Measurements from ENCODE around the gene RET. TPM values are rescaled to one million over a fixed set of nuclear protein-coding genes. Genes with fewer than 3 reads are reported as not detected.

The RET gene
- total RNA-seq, 1 experiment from 2014 or later, result 81.1 TPM

DNA sequence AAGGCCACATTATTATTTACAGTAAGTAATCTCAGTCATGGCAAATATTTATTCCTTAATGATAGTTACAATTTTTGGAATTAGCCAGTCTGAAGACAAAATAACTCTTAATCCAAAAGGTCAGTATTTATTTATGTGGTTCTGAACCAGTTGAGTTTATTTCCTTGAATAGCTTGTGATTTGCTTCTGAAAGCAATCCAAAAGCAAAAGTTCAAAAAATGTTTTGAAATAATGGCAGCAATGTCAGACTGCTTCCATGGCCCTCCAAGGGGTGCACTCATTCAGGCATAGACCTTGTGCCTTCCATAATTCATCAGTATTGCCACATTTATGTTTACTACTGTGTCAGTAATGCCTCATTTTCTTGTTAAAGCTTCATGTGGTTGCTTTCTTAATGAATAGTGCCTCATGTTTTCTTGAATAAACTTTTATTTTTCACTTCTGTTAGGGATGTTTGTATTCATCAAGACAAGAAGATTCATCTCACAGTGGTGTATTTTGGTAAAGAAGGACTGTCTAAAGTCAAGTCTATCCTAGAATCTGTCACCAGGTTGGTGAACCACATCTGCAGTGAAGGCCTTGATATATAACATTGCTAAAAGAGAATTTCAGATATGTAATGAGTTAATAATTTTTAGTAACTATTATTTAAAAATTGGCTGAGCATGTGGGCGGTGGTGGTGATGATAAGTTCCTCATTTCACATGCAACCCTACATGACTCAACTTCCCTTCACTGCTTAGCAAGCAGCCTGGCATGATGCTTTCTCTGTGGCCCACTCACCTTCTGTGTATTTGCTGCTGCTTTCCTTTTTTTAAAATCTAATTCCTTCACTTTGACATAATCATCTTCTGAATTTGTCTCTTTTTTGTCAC is 83.4 kb downstream of the RET start:
- ChIA-PET POLR2A (no interaction called here), CTCF (no interaction called here)
- TF ChIP-seq TCF7L2 (IDR thresholded peaks at IDR 0.05; ENCODE audit: low read depth, low read length) (no peak), POLR2AphosphoS5 (IDR thresholded peaks at IDR 0.05; ENCODE audit: low read depth, low read length) (no peak), SIN3A (IDR thresholded peaks at IDR 0.05; ENCODE audit: borderline replicate concordance, insufficient read depth, low read depth, low read length) (no peak)
- TF ChIP-seq, protein P1, sequence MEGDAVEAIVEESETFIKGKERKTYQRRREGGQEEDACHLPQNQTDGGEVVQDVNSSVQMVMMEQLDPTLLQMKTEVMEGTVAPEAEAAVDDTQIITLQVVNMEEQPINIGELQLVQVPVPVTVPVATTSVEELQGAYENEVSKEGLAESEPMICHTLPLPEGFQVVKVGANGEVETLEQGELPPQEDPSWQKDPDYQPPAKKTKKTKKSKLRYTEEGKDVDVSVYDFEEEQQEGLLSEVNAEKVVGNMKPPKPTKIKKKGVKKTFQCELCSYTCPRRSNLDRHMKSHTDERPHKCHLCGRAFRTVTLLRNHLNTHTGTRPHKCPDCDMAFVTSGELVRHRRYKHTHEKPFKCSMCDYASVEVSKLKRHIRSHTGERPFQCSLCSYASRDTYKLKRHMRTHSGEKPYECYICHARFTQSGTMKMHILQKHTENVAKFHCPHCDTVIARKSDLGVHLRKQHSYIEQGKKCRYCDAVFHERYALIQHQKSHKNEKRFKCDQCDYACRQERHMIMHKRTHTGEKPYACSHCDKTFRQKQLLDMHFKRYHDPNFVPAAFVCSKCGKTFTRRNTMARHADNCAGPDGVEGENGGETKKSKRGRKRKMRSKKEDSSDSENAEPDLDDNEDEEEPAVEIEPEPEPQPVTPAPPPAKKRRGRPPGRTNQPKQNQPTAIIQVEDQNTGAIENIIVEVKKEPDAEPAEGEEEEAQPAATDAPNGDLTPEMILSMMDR (IDR thresholded peaks at IDR 0.05), result no peak
- TF ChIP-seq, protein P2, sequence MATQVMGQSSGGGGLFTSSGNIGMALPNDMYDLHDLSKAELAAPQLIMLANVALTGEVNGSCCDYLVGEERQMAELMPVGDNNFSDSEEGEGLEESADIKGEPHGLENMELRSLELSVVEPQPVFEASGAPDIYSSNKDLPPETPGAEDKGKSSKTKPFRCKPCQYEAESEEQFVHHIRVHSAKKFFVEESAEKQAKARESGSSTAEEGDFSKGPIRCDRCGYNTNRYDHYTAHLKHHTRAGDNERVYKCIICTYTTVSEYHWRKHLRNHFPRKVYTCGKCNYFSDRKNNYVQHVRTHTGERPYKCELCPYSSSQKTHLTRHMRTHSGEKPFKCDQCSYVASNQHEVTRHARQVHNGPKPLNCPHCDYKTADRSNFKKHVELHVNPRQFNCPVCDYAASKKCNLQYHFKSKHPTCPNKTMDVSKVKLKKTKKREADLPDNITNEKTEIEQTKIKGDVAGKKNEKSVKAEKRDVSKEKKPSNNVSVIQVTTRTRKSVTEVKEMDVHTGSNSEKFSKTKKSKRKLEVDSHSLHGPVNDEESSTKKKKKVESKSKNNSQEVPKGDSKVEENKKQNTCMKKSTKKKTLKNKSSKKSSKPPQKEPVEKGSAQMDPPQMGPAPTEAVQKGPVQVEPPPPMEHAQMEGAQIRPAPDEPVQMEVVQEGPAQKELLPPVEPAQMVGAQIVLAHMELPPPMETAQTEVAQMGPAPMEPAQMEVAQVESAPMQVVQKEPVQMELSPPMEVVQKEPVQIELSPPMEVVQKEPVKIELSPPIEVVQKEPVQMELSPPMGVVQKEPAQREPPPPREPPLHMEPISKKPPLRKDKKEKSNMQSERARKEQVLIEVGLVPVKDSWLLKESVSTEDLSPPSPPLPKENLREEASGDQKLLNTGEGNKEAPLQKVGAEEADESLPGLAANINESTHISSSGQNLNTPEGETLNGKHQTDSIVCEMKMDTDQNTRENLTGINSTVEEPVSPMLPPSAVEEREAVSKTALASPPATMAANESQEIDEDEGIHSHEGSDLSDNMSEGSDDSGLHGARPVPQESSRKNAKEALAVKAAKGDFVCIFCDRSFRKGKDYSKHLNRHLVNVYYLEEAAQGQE (IDR thresholded peaks at IDR 0.05; ENCODE audit: insufficient read depth in 1 of 2, low read depth in 2 of 2, low read length in 1 of 2), result no peak
- no peaks in the 10 kb centered on the region for H3K9me3 ChIP-seq (ENCODE audit: control insufficient read depth, insufficient read depth, low read depth, low read length)
- no TSS peak for BruUV-seq (replicated peaks)
- no peak overlapping the region for H3K27ac ChIP-seq (ENCODE audit: low read length)
- in situ Hi-C loops (cut with HindIII; ENCODE audit: low pct_unique_long_range_greater_than_20kb, low sequenced_read_pairs), result no loop called here
- DNase-seq (ENCODE audit: low read depth, low spot score) (no peak), ATAC-seq (no peak)
- intact Hi-C loops (cut with micrococcal nuclease; ENCODE audit: unreplicated experiment), result no loop called here
- H3K27me3 ChIP-seq (ENCODE audit: control insufficient read depth, insufficient read depth, low read length), result no peaks in the 10 kb centered on the region
- no peak overlapping the region for H3K4me3 ChIP-seq (ENCODE audit: low read depth in 2 of 2, low read length in 2 of 2)
- H3K36me3 ChIP-seq (ENCODE audit: control insufficient read depth, insufficient read depth, low read length), result no peaks in the 10 kb centered on the region
- peaks cover 4% of the 10 kb centered on the region; the same call in 1 of the 2 replicates for H3K4me1 ChIP-seq (ENCODE audit: control insufficient read depth, insufficient read depth, low read length)

DNA sequence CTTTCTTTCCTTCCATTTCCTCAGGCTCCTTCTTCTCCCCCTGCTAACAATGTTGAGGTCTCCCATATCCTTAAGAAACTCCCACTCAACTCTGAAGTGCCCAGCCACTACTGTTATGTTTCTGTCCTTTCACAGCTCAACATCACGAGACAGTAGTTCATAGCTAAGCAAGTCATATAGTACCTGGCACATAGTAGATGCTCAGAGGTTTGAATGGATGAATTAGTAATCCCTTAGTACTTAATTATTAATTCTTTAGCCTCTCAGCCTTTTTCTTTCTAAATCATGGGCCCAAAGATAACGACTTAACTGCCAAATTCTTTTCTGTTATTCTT is 84.0 kb downstream of the RET start:
- ATAC-seq, result no peak
- no peaks in the 10 kb centered on the region for H3K36me3 ChIP-seq (ENCODE audit: control insufficient read depth, insufficient read depth, low read length)
- no peaks in the 10 kb centered on the region for H3K27me3 ChIP-seq (ENCODE audit: control insufficient read depth, insufficient read depth, low read length)
- H3K27ac ChIP-seq (ENCODE audit: low read length), result no peak overlapping the region
- intact Hi-C loops (cut with micrococcal nuclease; ENCODE audit: unreplicated experiment) (no loop called here), in situ Hi-C loops (cut with HindIII; ENCODE audit: low pct_unique_long_range_greater_than_20kb, low sequenced_read_pairs) (no loop called here)
- DNase-seq (ENCODE audit: low read depth, low spot score), result no peak
- no peak for TF ChIP-seq POLR2AphosphoS5 (IDR thresholded peaks at IDR 0.05; ENCODE audit: low read depth, low read length)
- TF ChIP-seq, protein P1 (IDR thresholded peaks at IDR 0.05), result no peak
- TF ChIP-seq, protein P2 (IDR thresholded peaks at IDR 0.05; ENCODE audit: insufficient read depth in 1 of 2, low read depth in 2 of 2, low read length in 1 of 2), result no peak
- no peak for TF ChIP-seq SIN3A (IDR thresholded peaks at IDR 0.05; ENCODE audit: borderline replicate concordance, insufficient read depth, low read depth, low read length)
- no peak for TF ChIP-seq TCF7L2 (IDR thresholded peaks at IDR 0.05; ENCODE audit: low read depth, low read length)
- H3K4me3 ChIP-seq (ENCODE audit: low read depth in 2 of 2, low read length in 2 of 2), result no peak overlapping the region
- ChIA-PET CTCF (no interaction called here), POLR2A (no interaction called here)
- no TSS peak for BruUV-seq (replicated peaks)
- peaks cover 4% of the 10 kb centered on the region; the same call in 1 of the 2 replicates for H3K4me1 ChIP-seq (ENCODE audit: control insufficient read depth, insufficient read depth, low read length)
- H3K9me3 ChIP-seq (ENCODE audit: control insufficient read depth, insufficient read depth, low read depth, low read length), result no peaks in the 10 kb centered on the region

All from Panc1 (cell line).